GM18868 (cell line): Measurements from ENCODE around the gene NOC2L.
"Not testable (repeated sequence)": the region's sequence is repeated elsewhere in the genome, so short reads cannot be mapped to it uniquely, and the experiment has no call there.

Source experiments
- ATAC-seq: cut with Tn5 transposase; IDR thresholded peaks from one replicate; pipeline ENCODE4 v1.9.1; 2021; ENCODE audit warnings: mild to moderate bottlenecking, moderate library complexity; ENCODE audit not compliant: unreplicated experiment

NOC2L gene

DNA sequence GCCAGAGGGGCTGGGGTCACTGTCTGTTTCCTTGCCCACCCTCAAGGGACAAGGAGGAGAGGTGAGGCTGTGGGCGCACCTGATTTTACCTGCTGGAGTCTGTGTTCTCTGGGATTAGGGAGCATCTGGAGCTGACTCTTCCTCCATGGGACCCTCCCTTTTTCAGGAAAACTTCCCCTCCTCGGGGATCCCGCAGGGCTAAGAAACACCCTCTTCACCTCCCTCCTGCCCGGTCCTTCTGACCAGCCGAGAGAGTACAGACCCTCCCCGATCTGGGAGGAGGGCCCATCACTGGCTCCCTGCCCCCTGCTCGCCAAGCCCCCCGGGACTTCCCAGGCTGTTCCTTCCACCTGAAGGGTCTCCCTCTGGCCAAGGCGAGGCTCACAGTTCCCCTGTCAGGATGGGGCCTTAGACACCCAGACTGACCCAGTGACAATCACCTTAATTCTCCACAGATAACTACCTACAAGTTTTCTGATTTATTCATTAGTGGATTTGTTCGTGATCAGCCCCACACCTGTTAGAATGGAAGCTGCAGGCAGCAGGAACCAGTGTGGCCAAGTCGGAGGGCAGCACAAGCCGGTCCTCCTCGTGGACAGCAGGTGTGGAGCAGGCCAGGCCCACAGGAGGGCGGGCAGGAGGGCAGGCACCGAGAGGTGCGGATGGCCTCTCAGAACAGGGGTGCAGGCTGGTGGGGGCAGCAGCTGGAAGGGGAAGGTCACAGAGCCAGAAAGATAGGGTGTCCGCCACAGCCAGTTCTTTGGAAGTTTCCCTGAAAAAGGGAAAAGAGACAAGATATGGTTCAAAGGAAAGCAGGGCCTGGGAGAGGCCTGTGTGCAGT is 51.2 kb downstream of the NOC2L start:
- ATAC-seq = no peak

- ATAC-seq = peak; percentile 62
Observed at GRCh38 chr1:906600-907420, 52.2 kb downstream of the NOC2L start.

DNA sequence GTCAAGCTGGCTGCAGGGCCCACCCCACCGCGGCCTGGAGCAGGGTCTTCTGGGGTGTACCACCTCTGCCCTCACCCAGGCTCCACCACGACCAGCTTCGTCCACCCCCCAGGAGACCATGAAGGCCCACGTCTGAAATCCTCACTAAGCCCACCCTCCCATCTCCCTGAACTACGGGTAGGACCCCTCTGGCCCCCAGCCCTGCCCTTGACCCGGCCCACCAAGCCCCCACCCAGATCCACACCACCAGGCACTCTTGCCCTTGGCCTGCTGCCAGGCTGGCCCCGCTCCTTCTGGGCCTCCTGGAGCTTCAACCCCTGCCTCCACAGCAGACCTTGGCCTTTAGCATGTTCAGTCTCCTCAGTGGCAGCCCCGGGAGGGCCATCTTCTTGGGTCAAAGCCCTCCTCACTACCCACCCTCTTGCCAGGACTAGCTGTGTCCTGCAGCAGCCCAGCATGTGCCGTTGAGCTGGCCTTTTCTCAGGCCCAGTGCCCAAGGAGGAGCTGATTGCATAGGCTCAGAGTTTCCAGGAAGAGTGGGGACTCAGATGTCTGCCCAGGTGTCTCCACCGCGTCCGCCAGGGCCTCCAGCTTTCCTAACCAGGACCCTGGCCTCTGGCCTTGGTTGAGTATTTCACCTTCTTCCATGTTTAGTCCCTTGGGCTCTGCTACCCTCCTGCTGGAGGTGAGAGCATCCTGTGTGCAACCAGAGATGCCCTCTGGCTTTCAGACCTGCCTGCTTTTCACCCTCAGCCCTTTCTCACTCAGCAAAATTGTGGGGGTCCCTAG is 53.1 kb downstream of the NOC2L start:
- ATAC-seq = no peak

GRCh38 chr1:905071-905749 is 53.8 kb downstream of the NOC2L start:
- ATAC-seq = peak; percentile 36

DNA sequence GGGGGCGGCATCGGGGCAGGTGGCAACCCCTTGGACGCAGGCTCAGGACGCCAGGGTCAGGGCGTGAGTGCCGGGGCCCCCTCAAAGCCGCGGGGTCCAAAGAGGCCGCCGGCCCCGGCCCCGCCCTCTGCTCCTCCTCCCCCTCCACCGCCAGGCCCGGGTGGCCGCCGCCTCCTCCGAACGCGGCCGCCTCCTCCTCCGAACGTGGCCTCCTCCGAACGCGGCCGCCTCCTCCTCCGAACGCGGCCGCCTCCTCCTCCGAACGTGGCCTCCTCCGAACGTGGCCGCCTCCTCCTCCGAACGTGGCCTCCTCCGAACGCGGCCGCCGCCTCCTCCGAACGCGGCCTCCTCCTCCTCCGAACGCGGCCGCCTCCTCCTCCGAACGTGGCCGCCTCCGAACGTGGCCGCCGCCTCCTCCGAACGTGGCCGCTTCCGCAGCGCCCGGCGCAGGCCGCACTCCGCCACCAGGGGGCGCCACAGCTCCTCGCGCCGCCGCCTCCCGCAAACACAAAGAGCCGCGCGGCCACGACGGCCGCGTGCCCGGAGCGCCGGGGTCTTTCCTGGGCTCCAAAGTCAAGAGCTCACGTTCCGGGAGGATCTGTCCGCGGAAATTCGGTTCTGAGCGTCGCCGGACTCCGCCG is 54.6 kb downstream of the NOC2L start:
- peak; percentile 69 for ATAC-seq

GRCh38 chr1:903721-904271 is 55.3 kb downstream of the NOC2L start:
- ATAC-seq = no peak

GRCh38 chr1:903305-903704 is 55.8 kb downstream of the NOC2L start:
- ATAC-seq = no peak

GRCh38 chr1:902802-903201 is 56.3 kb downstream of the NOC2L start:
- ATAC-seq = no peak

GRCh38 chr1:901108-901859 is 57.8 kb downstream of the NOC2L start:
- ATAC-seq = no peak

GRCh38 chr1:899636-900317 is 59.3 kb downstream of the NOC2L start:
- no peak for ATAC-seq

GRCh38 chr1:897951-898350 is 61.1 kb downstream of the NOC2L start:
- ATAC-seq = not testable (repeated sequence)

DNA sequence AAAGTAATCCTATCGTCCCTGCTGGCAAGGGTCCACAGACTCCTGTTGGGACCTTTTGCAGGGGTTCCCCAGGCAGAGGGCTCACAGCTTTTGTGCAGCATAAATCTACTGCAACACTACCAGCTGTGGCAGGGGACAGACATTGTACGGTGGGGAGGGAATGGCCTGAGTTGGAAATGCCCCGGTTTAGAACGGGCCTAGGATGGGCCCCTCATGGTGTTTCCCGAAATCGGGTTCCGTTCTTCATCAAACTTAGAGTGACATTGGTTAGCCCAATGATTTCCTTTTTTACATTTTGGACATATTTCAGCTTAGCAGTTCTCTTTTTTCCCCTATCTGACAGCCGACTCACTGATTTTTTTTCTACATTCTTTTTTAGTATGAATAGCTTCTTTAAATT is 61.8 kb downstream of the NOC2L start:
- ATAC-seq = no peak
